Measurements from ENCODE around the gene PLXDC2.

Gene PLXDC2

DNA sequence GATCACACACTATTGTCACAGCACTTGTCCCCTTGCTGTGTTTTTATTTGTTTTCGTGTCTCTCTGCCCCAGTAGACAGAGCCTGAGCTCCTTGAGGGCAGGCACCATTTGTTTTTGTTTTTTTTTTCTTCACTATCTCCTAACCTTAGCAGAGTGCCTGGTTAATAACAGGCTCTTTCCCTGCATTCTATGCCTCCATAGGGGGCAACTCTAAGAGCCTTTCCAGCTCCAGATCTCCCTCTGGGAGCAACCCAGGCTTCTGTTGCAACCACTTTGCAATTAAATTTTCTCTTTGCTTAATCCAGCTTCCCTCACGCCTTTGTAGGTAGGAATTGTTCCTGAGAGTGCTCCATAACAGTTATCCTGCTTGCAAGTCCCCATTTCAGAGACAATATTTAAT is 148.4 kb downstream of the PLXDC2 start:
- FAIRE-seq: no peak
- TF ChIP-seq CTCF (IDR thresholded peaks at IDR 0.05; ENCODE audit: insufficient read depth, missing control alignments): no peak
- DNase-seq (ENCODE audit: insufficient read length, low spot score): no peak

- DNase-seq (ENCODE audit: insufficient read length, low spot score) (no peak), FAIRE-seq (no peak)
- no peak for TF ChIP-seq CTCF (IDR thresholded peaks at IDR 0.05; ENCODE audit: insufficient read depth, missing control alignments)
These were observed 150.5 kb downstream of the PLXDC2 start for GRCh38 chr10:19966751-19967150.

DNA sequence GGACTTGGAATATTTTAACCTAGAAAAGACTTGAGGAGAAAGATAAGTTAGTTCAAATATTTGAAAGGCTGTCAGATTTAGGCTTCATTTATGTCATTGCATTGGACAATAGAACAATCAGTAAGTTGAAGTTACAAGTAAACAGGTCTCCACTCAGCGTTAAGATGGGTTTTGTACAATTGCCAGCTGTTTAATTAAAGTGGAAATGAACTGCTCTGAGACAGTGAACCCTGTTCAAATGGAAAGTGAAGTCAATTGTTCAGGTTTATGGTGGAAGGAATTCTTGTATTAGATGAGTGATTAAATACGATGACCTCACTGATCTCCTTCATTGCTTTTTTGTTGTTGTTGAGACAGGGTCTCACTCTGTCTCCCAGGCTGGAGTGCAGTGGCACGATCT is 151.7 kb downstream of the PLXDC2 start:
- DNase-seq (ENCODE audit: insufficient read length, low spot score) (no peak), FAIRE-seq (no peak)
- TF ChIP-seq CTCF (IDR thresholded peaks at IDR 0.05; ENCODE audit: insufficient read depth, missing control alignments): no peak

- no peak for TF ChIP-seq CTCF (IDR thresholded peaks at IDR 0.05; ENCODE audit: insufficient read depth, missing control alignments)
- FAIRE-seq: no peak
- no peak for DNase-seq (ENCODE audit: insufficient read length, low spot score)
These were observed 152.5 kb downstream of the PLXDC2 start for GRCh38 chr10:19968745-19969144.

GRCh38 chr10:19970256-19970655 is 154.0 kb downstream of the PLXDC2 start:
- FAIRE-seq (no peak), DNase-seq (ENCODE audit: insufficient read length, low spot score) (no peak)
- no peak for TF ChIP-seq CTCF (IDR thresholded peaks at IDR 0.05; ENCODE audit: insufficient read depth, missing control alignments)

- no peak for DNase-seq (ENCODE audit: insufficient read length, low spot score)
- TF ChIP-seq CTCF (IDR thresholded peaks at IDR 0.05; ENCODE audit: insufficient read depth, missing control alignments): no peak
- no peak for FAIRE-seq
These were observed 154.5 kb downstream of the PLXDC2 start for GRCh38 chr10:19970717-19971116.

DNA sequence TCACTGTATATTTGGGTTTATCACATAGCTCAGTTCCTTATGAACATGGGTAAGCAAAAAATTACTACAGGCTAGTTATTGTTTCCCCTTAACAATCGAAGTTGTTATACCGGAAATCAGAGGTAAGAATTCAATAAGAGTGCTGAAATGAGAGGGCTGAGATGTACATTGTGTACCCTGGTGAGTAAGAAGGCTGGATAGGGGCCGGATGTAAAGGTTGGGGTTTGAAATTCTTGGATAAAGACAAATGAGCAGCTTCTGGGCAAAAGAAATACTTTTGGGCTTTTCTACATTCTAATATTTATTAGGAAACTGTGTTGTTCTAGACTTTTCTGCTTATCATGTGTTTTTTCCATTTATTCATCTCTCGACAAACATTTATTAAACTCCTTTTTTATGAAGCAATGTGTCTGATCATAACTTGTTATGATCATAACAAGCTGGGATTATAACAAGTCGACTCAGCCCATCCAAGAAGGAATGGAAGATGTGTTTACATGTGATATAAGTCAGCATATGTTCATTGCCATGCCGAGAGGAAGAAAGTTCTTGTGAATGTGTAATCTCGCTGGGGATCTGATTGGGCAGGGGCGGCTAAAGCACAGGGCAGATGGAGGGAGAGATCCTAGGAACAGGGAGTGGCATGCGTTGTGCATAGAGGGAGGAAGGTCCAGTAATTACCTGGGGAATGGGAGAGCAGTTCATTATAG is 155.3 kb downstream of the PLXDC2 start:
- TF ChIP-seq CTCF (IDR thresholded peaks at IDR 0.05; ENCODE audit: insufficient read depth, missing control alignments): no peak
- no peak for FAIRE-seq

More for the DNA sequence above, 155.3 kb downstream of the PLXDC2 start:
- no peak for DNase-seq (ENCODE audit: insufficient read length, low spot score)

Data from D721Med (cell line).